CD14-positive monocyte (primary cell): ENCODE data around the gene ALAS1. TPM values are rescaled to one million over a fixed set of nuclear protein-coding genes. Genes with fewer than 3 reads are reported as not detected.

ENCODE experiments used
- DNase-seq, 3 donors: peaks; one replicate each; pipeline ENCODE4 v3.0.0-alpha.2; 2011 to 2022
- H2AFZ ChIP-seq: 2 replicates; pipeline ENCODE4 v1.6.0; 2012; ENCODE audit warnings: mild to moderate bottlenecking, low read depth, low read length, inconsistent platforms; ENCODE audit not compliant: insufficient read depth, poor library complexity, severe bottlenecking
- H3K27ac ChIP-seq, 2 donors: 1 replicate in 1 of 2; 2 replicates in 1 of 2; pipeline ENCODE4 v1.5.1; 2012 to 2013; ENCODE audit warnings: low read length in 2 of 2, control low read depth in 1 of 2, inconsistent platforms in 1 of 2, low read depth in 1 of 2, mild to moderate bottlenecking in 1 of 2
- H3K27me3 ChIP-seq, 2 donors: one replicate each; pipeline versions ENCODE4 v1.6.0 to v1.6.1; 2011 to 2013; ENCODE audit warnings: low read length in 2 of 2; ENCODE audit not compliant: control insufficient read depth in 2 of 2, insufficient read depth in 2 of 2
- H3K36me3 ChIP-seq, 2 donors: replicated peaks in 1 of 2; 1 replicate in 1 of 2; 2 replicates in 1 of 2; pipeline versions ENCODE4 v1.5.1 to v1.6.1; 2012 to 2013; ENCODE audit warnings: low read length in 2 of 2, control low read depth in 1 of 2, inconsistent platforms in 1 of 2, mild to moderate bottlenecking in 1 of 2; ENCODE audit not compliant: insufficient read depth in 2 of 2, control insufficient read depth in 1 of 2
- H3K4me1 ChIP-seq, 2 donors: 1 replicate in 1 of 2; 2 replicates in 1 of 2; pipeline versions ENCODE4 v1.5.1 to v1.6.1; 2012 to 2013; ENCODE audit warnings: low read length in 2 of 2, control low read depth in 1 of 2, inconsistent platforms in 1 of 2, mild to moderate bottlenecking in 1 of 2, moderate library complexity in 1 of 2; ENCODE audit not compliant: insufficient read depth in 2 of 2, control insufficient read depth in 1 of 2
- H3K4me2 ChIP-seq: replicated peaks from 2 replicates; pipeline ENCODE3; 2012; ENCODE audit warnings: low read length, moderate library complexity, mild to moderate bottlenecking; ENCODE audit not compliant: poor library complexity, severe bottlenecking; ENCODE audit errors: extremely low read depth
- H3K4me3 ChIP-seq, 3 experiments: fragments of 200-600 bp in 1 of 3; sonication (generic) in 1 of 3; replicated peaks in 1 of 3; 1 replicate in 2 of 3; 2 replicates in 1 of 3; pipeline ENCODE4 v1.5.1; 2011 to 2013; ENCODE audit warnings: low read length in 3 of 3, mild to moderate bottlenecking in 3 of 3, control low read depth in 2 of 3, low read depth in 2 of 3, inconsistent platforms in 1 of 3, moderate library complexity in 1 of 3
- H3K79me2 ChIP-seq: 2 replicates; pipeline ENCODE4 v1.6.0; 2012; ENCODE audit warnings: mild to moderate bottlenecking, control low read depth, inconsistent platforms, low read length, moderate library complexity; ENCODE audit not compliant: insufficient read depth
- H3K9ac ChIP-seq: 2 replicates; pipeline ENCODE4 v1.6.0; 2017; ENCODE audit warnings: low read length, mild to moderate bottlenecking; ENCODE audit not compliant: insufficient read depth, poor library complexity, severe bottlenecking
- H3K9me3 ChIP-seq, 2 donors: replicated peaks in 1 of 2; 1 replicate in 1 of 2; 2 replicates in 1 of 2; pipeline versions ENCODE4 v1.5.1 to v1.6.1; 2012 to 2013; ENCODE audit warnings: low read length in 2 of 2, control low read depth in 1 of 2; ENCODE audit not compliant: control insufficient read depth in 1 of 2, insufficient read depth in 1 of 2
- H4K20me1 ChIP-seq: 2 replicates; pipeline ENCODE4 v1.6.0; 2012; ENCODE audit warnings: mild to moderate bottlenecking, low read length, control low read depth, moderate library complexity; ENCODE audit not compliant: insufficient read depth
- H3K27ac Mint-ChIP-seq, 7 donors: one replicate each; pipeline ENCODE4 v1.8.0; 2020; ENCODE audit warnings: mild to moderate bottlenecking in 7 of 7, mixed read lengths in 7 of 7, moderate library complexity in 6 of 7, inconsistent platforms in 2 of 7
- H3K27me3 Mint-ChIP-seq, 3 donors: one replicate each; pipeline ENCODE4 v1.8.0; 2021 to 2022; ENCODE audit warnings: low read depth in 3 of 3, mild to moderate bottlenecking in 3 of 3, mixed read lengths in 3 of 3, moderate library complexity in 3 of 3, inconsistent platforms in 1 of 3
- H3K36me3 Mint-ChIP-seq, 2 donors: one replicate each; pipeline ENCODE4 v1.8.0; 2020; ENCODE audit warnings: mixed read lengths in 2 of 2, inconsistent platforms in 1 of 2, mild to moderate bottlenecking in 1 of 2
- H3K4me1 Mint-ChIP-seq: one replicate; pipeline ENCODE4 v1.8.0; 2020; ENCODE audit warnings: mild to moderate bottlenecking, mixed read lengths
- H3K4me3 Mint-ChIP-seq, 2 donors: one replicate each; pipeline ENCODE4 v1.8.0; 2020; ENCODE audit warnings: mild to moderate bottlenecking in 2 of 2, mixed read lengths in 2 of 2, moderate library complexity in 1 of 2
- H3K9me3 Mint-ChIP-seq, 7 donors: one replicate each; pipeline ENCODE4 v1.8.0; 2020 to 2022; ENCODE audit warnings: mixed read lengths in 7 of 7, mild to moderate bottlenecking in 6 of 7, moderate library complexity in 6 of 7, inconsistent platforms in 2 of 7
- CTCF ChIP-seq: fragments of 200-600 bp; IDR thresholded peaks from one replicate; pipeline ENCODE4 v1.8.0; 2022; ENCODE audit warnings: antibody characterized with exemption, mild to moderate bottlenecking
- WGBS: methylation state at CpG from one replicate; pipeline ENCODE4 v1.1.5; 2013; ENCODE audit warnings: missing lambda C conversion rate; ENCODE audit not compliant: insufficient coverage; 5-methylcytosine and 5-hydroxymethylcytosine counted together
- intact Hi-C, 2 donors: fragments of 100-400 bp; cut with micrococcal nuclease; formaldehyde crosslinking; loops; one replicate each; pipeline versions ENCODE4 v1.15.0 to v1.15.1; 2023
- polyA plus RNA-seq, 3 donors: library from polyadenylated mRNA; depleted of rRNA in 1 of 3; unstranded in 2 of 3; stranded (reverse) in 1 of 3; fragments of 300-500 nt in 2 of 3; fragments of >200 nt in 1 of 3; fragmentation: Illumina TruSeq in 2 of 3; gene quantifications; 1 replicate in 2 of 3; 2 replicates in 1 of 3; pipeline ENCODE4 v1.2.3, GENCODE V29; 2012 to 2021

The ALAS1 gene
- polyA plus RNA-seq, 3 donors: 20.9 to 84.7 (median 38.7) TPM

- intact Hi-C loops: no loop called here
- Histone ChIP-seq H3K9me3 (no peaks in the 10 kb centered on the region), H3K4me2 (no peak overlapping the region), H3K36me3 (peaks cover 57 to 69% of the 10 kb centered on the region in 2 donors), H3K4me1 (peaks cover 22 to 41% of the 10 kb centered on the region in 2 donors), H3K27ac (no peak overlapping the region), H2AFZ (no peak overlapping the region), H3K27me3 (no peaks in the 10 kb centered on the region), H4K20me1 (peaks cover 80% of the 10 kb centered on the region), H3K4me3 (no peak overlapping the region), H3K79me2 (peaks cover 28% of the 10 kb centered on the region), H3K9ac (no peak overlapping the region)
- Mint-ChIP-seq H3K27me3 (peaks cover 0 to 2% (median 1%) of the 10 kb centered on the region in 3 donors), H3K4me1 (peaks cover 37% of the 10 kb centered on the region), H3K27ac (no peak overlapping the region), H3K36me3 (peaks cover 59 to 68% of the 10 kb centered on the region in 2 donors), H3K4me3 (no peak overlapping the region), H3K9me3 (no peaks in the 10 kb centered on the region)
- no peak for TF ChIP-seq CTCF
- 93% methylated on average over 21 of the region's 21 CpGs for WGBS
- DNase-seq: no peak
Measured at GRCh38 chr3:52228751-52229291, 30.9 kb downstream of the ALAS1 start.

- peaks cover 0 to 1% (median 0%) of the 10 kb centered on the region in 3 donors for H3K27me3 Mint-ChIP-seq
- Histone ChIP-seq H3K4me1 (peaks cover 23 to 48% of the 10 kb centered on the region in 2 donors), H4K20me1 (peaks cover 89% of the 10 kb centered on the region), H3K4me2 (no peak overlapping the region), H3K27ac (no peak overlapping the region), H3K9ac (no peak overlapping the region), H3K79me2 (peaks cover 36% of the 10 kb centered on the region), H2AFZ (no peak overlapping the region), H3K27me3 (no peaks in the 10 kb centered on the region), H3K36me3 (peaks cover 65 to 77% of the 10 kb centered on the region in 2 donors), H3K4me3 (no peak overlapping the region), H3K9me3 (no peaks in the 10 kb centered on the region)
- TF ChIP-seq CTCF: no peak
- no peak for DNase-seq
- H3K36me3 Mint-ChIP-seq: peaks cover 63 to 74% of the 10 kb centered on the region in 2 donors
- H3K27ac Mint-ChIP-seq: no peak overlapping the region
- no peaks in the 10 kb centered on the region for H3K9me3 Mint-ChIP-seq
- intact Hi-C loops: loop anchor here (2.0 kb wide), 2 partner anchors 109 to 111 kb away; no protein-coding TSS in a partner anchor
- no peak overlapping the region for H3K4me3 Mint-ChIP-seq
- peaks cover 39% of the 10 kb centered on the region for H3K4me1 Mint-ChIP-seq
- 100% methylated on average over 9 of the region's 13 CpGs for WGBS
Measured at GRCh38 chr3:52229656-52230055, 31.7 kb downstream of the ALAS1 start.
